H9 (cell line): ENCODE data around the gene ZMIZ2. TPM values are rescaled to one million over a fixed set of nuclear protein-coding genes. Genes with fewer than 3 reads are reported as not detected.

Source experiments
- DNase-seq: peaks from one replicate; pipeline ENCODE4 v3.0.0-alpha.2; 2017
- H2AFZ ChIP-seq: one replicate; pipeline ENCODE4 v1.6.1; 2013; ENCODE audit warnings: mild to moderate bottlenecking, low read length, control low read depth, moderate library complexity
- H2AK5ac ChIP-seq: 2 replicates; pipeline ENCODE4 v1.6.1; 2013; ENCODE audit warnings: low read length, control low read depth, mixed read lengths; ENCODE audit not compliant: insufficient read length
- H2BK120ac ChIP-seq: one replicate; pipeline ENCODE4 v1.6.1; 2013; ENCODE audit warnings: low read depth, mild to moderate bottlenecking, low read length, control low read depth, inconsistent platforms; ENCODE audit not compliant: poor library complexity, severe bottlenecking
- H2BK12ac ChIP-seq: 2 replicates; pipeline ENCODE4 v1.6.1; 2013; ENCODE audit warnings: low read length, control low read depth, mixed read lengths, low read depth; ENCODE audit not compliant: insufficient read length
- H2BK15ac ChIP-seq: 2 replicates; pipeline ENCODE4 v1.6.1; 2013; ENCODE audit warnings: low read depth, low read length, control low read depth
- H2BK20ac ChIP-seq: one replicate; pipeline ENCODE4 v1.6.1; 2013; ENCODE audit warnings: low read depth, mild to moderate bottlenecking, low read length, control low read depth, inconsistent platforms; ENCODE audit not compliant: poor library complexity, severe bottlenecking
- H2BK5ac ChIP-seq: 2 replicates; pipeline ENCODE4 v1.6.1; 2013; ENCODE audit warnings: low read length, control low read depth, mixed read lengths; ENCODE audit not compliant: insufficient read length
- H3K14ac ChIP-seq: 2 replicates; pipeline ENCODE4 v1.6.1; 2013; ENCODE audit warnings: low read length, control low read depth; ENCODE audit not compliant: insufficient read depth
- H3K18ac ChIP-seq: 2 replicates; pipeline ENCODE4 v1.6.1; 2013; ENCODE audit warnings: low read depth, mild to moderate bottlenecking, mixed read lengths, low read length, control low read depth; ENCODE audit not compliant: insufficient read length
- H3K23ac ChIP-seq: 2 replicates; pipeline ENCODE4 v1.6.1; 2013; ENCODE audit warnings: low read length, control low read depth, mixed read lengths, low read depth; ENCODE audit not compliant: insufficient read length
- H3K23me2 ChIP-seq: 2 replicates; pipeline ENCODE4 v1.6.1; 2013; ENCODE audit warnings: low read depth, mild to moderate bottlenecking, mixed read lengths, low read length, control low read depth; ENCODE audit not compliant: insufficient read length, poor library complexity, severe bottlenecking
- H3K27ac ChIP-seq: 2 replicates; pipeline ENCODE4 v1.5.1; 2013; ENCODE audit warnings: low read length, control low read depth, mixed read lengths, low read depth; ENCODE audit not compliant: insufficient read length
- H3K27me3 ChIP-seq: 2 replicates; pipeline ENCODE4 v1.6.1; 2013; ENCODE audit warnings: low read length, control low read depth, inconsistent platforms; ENCODE audit not compliant: insufficient read depth
- H3K4ac ChIP-seq: 2 replicates; pipeline ENCODE4 v1.6.1; 2013; ENCODE audit warnings: low read depth, mild to moderate bottlenecking, control low read depth, inconsistent platforms, low read length, moderate library complexity
- H3K4me1 ChIP-seq: 2 replicates; pipeline ENCODE4 v1.6.1; 2013; ENCODE audit warnings: low read length, control low read depth, inconsistent platforms; ENCODE audit not compliant: insufficient read depth
- H3K4me2 ChIP-seq: 2 replicates; pipeline ENCODE4 v1.6.1; 2013; ENCODE audit warnings: low read length, control low read depth, mixed read lengths; ENCODE audit not compliant: insufficient read length, insufficient read depth
- H3K56ac ChIP-seq: 2 replicates; pipeline ENCODE4 v1.6.1; 2013; ENCODE audit warnings: low read depth, mild to moderate bottlenecking, mixed read lengths, low read length, control low read depth; ENCODE audit not compliant: insufficient read length
- H3K79me1 ChIP-seq: 2 replicates; pipeline ENCODE4 v1.6.1; 2013; ENCODE audit warnings: low read depth, mild to moderate bottlenecking, moderate library complexity, low read length, control low read depth, inconsistent platforms; ENCODE audit not compliant: insufficient read depth, poor library complexity, severe bottlenecking
- H3K79me2 ChIP-seq: 2 replicates; pipeline ENCODE4 v1.6.1; 2013; ENCODE audit warnings: low read length, control low read depth, inconsistent platforms; ENCODE audit not compliant: insufficient read depth
- H3K9ac ChIP-seq: 2 replicates; pipeline ENCODE4 v1.6.1; 2013; ENCODE audit warnings: low read length, control low read depth, mixed read lengths; ENCODE audit not compliant: insufficient read length; ENCODE audit errors: extremely low read depth
- H3K9me3 ChIP-seq: one replicate; pipeline ENCODE4 v1.6.1; 2013; ENCODE audit warnings: low read depth, low read length, inconsistent platforms; ENCODE audit not compliant: control insufficient read depth
- H3T11ph ChIP-seq: one replicate; pipeline ENCODE4 v1.6.1; 2013; ENCODE audit warnings: mild to moderate bottlenecking, low read length, control low read depth, inconsistent platforms
- H4K20me1 ChIP-seq: one replicate; pipeline ENCODE4 v1.6.1; 2013; ENCODE audit not compliant: control insufficient read depth, insufficient read length, insufficient read depth
- H4K5ac ChIP-seq: 2 replicates; pipeline ENCODE4 v1.6.1; 2013; ENCODE audit warnings: low read depth, mild to moderate bottlenecking, mixed read lengths, low read length, control low read depth; ENCODE audit not compliant: insufficient read length
- H4K8ac ChIP-seq: replicated peaks from 2 replicates; pipeline ENCODE4 v1.6.1; 2013; ENCODE audit warnings: low read length, control low read depth, mixed read lengths, low read depth; ENCODE audit not compliant: insufficient read length
- H4K91ac ChIP-seq: 2 replicates; pipeline ENCODE4 v1.6.1; 2013; ENCODE audit warnings: low read depth, mild to moderate bottlenecking, moderate library complexity, mixed read lengths, low read length, control low read depth; ENCODE audit not compliant: insufficient read length
- H3K27ac Mint-ChIP-seq, 3 experiments: 2 replicates in 2 of 3; 3 replicates in 1 of 3; pipeline ENCODE4 v1.8.0; 2020 to 2021; ENCODE audit warnings: mixed read lengths in 3 of 3, mild to moderate bottlenecking in 1 of 3, moderate library complexity in 1 of 3
- H3K27me3 Mint-ChIP-seq: 2 replicates; pipeline ENCODE4 v1.8.0; 2021; ENCODE audit warnings: low read depth, mild to moderate bottlenecking, moderate library complexity, mixed read lengths
- H3K36me3 Mint-ChIP-seq, 3 experiments: 2 replicates in 2 of 3; 3 replicates in 1 of 3; pipeline ENCODE4 v1.8.0; 2020 to 2021; ENCODE audit warnings: low read depth in 3 of 3, mixed read lengths in 3 of 3; ENCODE audit not compliant: insufficient read depth in 1 of 3
- H3K4me1 Mint-ChIP-seq, 2 experiments: 2 replicates each; pipeline ENCODE4 v1.8.0; 2020; ENCODE audit warnings: mixed read lengths in 2 of 2
- H3K4me3 Mint-ChIP-seq, 2 experiments: 2 replicates in 1 of 2; 3 replicates in 1 of 2; pipeline ENCODE4 v1.8.0; 2020 to 2021; ENCODE audit warnings: mild to moderate bottlenecking in 2 of 2, mixed read lengths in 2 of 2, moderate library complexity in 1 of 2
- H3K9me3 Mint-ChIP-seq, 2 experiments: 2 replicates in 1 of 2; 3 replicates in 1 of 2; pipeline ENCODE4 v1.8.0; 2020; ENCODE audit warnings: mild to moderate bottlenecking in 2 of 2, mixed read lengths in 2 of 2, moderate library complexity in 1 of 2
- WGBS: extraction: QIAGEN DNeasy Blood & Tissue Kit; methylation state at CpG from one replicate; pipeline ENCODE4 v1.1.7; 2013; ENCODE audit warnings: missing lambda C conversion rate, low lambda C conversion rate, mixed read lengths; ENCODE audit not compliant: insufficient read length; ENCODE audit errors: extremely low coverage; 5-methylcytosine and 5-hydroxymethylcytosine counted together
- total RNA-seq: library from RNA; stranded (reverse); gene quantifications from 2 replicates; pipeline ENCODE4 v1.2.1, GENCODE V29; 2021
- TF ChIP-seq, protein P1 (sequence below): fragments of 200-600 bp; sonication (generic); conservative IDR thresholded peaks from 3 replicates; pipeline ENCODE4 v1.8.0; 2021; ENCODE audit warnings: antibody characterized with exemption, mild to moderate bottlenecking

Gene ZMIZ2
- total RNA-seq, 1 experiment from 2014 or later, result 72.9 TPM

DNA sequence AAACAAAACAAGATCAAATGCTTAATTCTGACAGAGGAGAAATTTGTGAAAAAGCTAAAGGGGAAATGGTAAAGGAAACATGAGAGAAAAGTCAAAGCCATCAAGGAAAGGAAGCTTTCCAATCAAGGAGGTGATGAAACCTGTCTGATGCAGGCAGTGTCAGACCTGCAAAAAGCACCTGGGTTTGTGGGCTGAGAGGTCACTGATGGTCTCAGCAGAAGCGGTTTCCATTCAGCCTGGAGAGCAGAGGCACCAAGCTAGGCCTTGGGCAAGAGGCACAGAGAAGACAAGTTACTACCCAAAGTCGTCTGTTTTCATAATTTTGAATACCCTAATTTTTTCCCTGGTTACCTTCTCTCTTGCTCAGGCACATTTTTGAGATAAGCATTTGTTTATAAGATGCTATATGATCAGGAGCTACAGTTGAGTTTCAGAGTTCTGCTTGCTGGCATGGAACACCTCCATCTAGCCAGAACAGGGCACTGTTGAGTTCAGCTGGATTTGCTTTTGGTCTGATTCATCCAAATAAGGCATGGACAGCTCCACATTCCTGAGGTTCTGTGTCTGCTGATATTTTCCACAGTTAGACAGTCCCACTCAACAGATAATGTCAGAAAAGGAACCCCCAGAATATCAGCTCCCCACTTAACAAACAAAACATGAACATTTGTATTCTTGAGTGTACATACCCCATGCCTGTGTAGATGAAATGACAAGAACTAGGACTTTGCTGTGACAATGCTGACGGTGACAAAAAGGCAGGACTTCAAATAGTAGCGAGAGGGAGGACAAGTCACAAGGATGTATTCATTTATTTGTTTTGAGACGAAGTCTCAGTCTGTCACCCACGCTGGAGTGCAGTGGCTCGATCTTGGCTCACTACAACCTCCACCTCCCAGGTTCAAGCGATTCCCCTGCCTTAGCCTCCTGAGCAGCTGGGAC lies 42.9 kb downstream of the ZMIZ2 start:
- Histone ChIP-seq H3K79me2 (no peaks in the 10 kb centered on the region), H4K20me1 (no peaks in the 10 kb centered on the region), H3K9me3 (no peaks in the 10 kb centered on the region), H3K23me2 (no peaks in the 10 kb centered on the region), H4K5ac (no peak overlapping the region), H3K4me1 (no peaks in the 10 kb centered on the region), H2BK20ac (no peak overlapping the region), H3K79me1 (no peaks in the 10 kb centered on the region), H2AFZ (no peak overlapping the region), H2BK5ac (no peak overlapping the region), H4K8ac (no peak overlapping the region), H3K27me3 (no peaks in the 10 kb centered on the region), H3K4me2 (no peak overlapping the region), H3K18ac (no peak overlapping the region), H2BK15ac (no peak overlapping the region), H3K23ac (no peak overlapping the region), H3K56ac (no peak overlapping the region), H3K4ac (no peak overlapping the region), H2BK120ac (no peak overlapping the region), H3K27ac (no peak overlapping the region), H3K14ac (no peak overlapping the region), H2BK12ac (no peak overlapping the region), H2AK5ac (no peak overlapping the region), H4K91ac (no peak overlapping the region), H3T11ph (no peak overlapping the region), H3K9ac (no peak overlapping the region)
- Mint-ChIP-seq H3K4me3 (no peak overlapping the region), H3K4me1 (0 out of 4 replicates have a peak, but pooled peaks cover 0 to 3% of the 10 kb centered on the region in 2 experiments), H3K27ac (peak overlapping the region in 1 of 3 experiments; percentile 1; a peak in 1 of 7 replicates), H3K9me3 (no peaks in the 10 kb centered on the region), H3K36me3 (no peaks in the 10 kb centered on the region; a peak in 1 of 7 replicates), H3K27me3 (0 out of 2 replicates have a peak, but pooled peaks cover 2% of the 10 kb centered on the region)
- no CpG with 5 or more reads among the region's 8 CpGs for WGBS
- no peak for DNase-seq
- TF ChIP-seq, protein P1, sequence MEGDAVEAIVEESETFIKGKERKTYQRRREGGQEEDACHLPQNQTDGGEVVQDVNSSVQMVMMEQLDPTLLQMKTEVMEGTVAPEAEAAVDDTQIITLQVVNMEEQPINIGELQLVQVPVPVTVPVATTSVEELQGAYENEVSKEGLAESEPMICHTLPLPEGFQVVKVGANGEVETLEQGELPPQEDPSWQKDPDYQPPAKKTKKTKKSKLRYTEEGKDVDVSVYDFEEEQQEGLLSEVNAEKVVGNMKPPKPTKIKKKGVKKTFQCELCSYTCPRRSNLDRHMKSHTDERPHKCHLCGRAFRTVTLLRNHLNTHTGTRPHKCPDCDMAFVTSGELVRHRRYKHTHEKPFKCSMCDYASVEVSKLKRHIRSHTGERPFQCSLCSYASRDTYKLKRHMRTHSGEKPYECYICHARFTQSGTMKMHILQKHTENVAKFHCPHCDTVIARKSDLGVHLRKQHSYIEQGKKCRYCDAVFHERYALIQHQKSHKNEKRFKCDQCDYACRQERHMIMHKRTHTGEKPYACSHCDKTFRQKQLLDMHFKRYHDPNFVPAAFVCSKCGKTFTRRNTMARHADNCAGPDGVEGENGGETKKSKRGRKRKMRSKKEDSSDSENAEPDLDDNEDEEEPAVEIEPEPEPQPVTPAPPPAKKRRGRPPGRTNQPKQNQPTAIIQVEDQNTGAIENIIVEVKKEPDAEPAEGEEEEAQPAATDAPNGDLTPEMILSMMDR, result no peak
